Measurements from ENCODE around the gene INSR. TPM values are rescaled to one million over a fixed set of nuclear protein-coding genes. Genes with fewer than 3 reads are reported as not detected.

INSR gene
- total RNA-seq, 1 experiment from 2014 or later = 35.9 TPM

GRCh38 chr19:7214324-7215089, 79.7 kb downstream of the INSR start (continued):
- TF ChIP-seq E2F4 (CRISPR knock-in tag; IDR thresholded peaks at IDR 0.05; ENCODE audit: borderline replicate concordance, low read depth) = no peak

GRCh38 chr19:7213628-7214323, 80.4 kb downstream of the INSR start:
- H3K27me3 Mint-ChIP-seq (ENCODE audit: low read depth) = no peaks in the 10 kb centered on the region
- ChIA-PET CTCF (no interaction called here), POLR2A (no interaction called here)
- H3K4me3 Mint-ChIP-seq = peak overlapping the region; percentile 49
- no peaks in the 10 kb centered on the region for H3K36me3 Mint-ChIP-seq
- peaks cover 48% of the 10 kb centered on the region for H3K4me1 Mint-ChIP-seq
- H3K27ac Mint-ChIP-seq = peak overlapping the region; percentile 92
- ATAC-seq (no peak), DNase-seq (ENCODE audit: low spot score) (no peak)
- H3K9me3 Mint-ChIP-seq = no peaks in the 10 kb centered on the region
- TF ChIP-seq ERG (CRISPR knock-in tag; IDR thresholded peaks at IDR 0.05) = no peak
- no peak for TF ChIP-seq RELA (CRISPR knock-in tag; IDR thresholded peaks at IDR 0.05; ENCODE audit: borderline replicate concordance)
- TF ChIP-seq, protein P1, sequence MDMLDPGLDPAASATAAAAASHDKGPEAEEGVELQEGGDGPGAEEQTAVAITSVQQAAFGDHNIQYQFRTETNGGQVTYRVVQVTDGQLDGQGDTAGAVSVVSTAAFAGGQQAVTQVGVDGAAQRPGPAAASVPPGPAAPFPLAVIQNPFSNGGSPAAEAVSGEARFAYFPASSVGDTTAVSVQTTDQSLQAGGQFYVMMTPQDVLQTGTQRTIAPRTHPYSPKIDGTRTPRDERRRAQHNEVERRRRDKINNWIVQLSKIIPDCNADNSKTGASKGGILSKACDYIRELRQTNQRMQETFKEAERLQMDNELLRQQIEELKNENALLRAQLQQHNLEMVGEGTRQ (CRISPR knock-in tag; IDR thresholded peaks at IDR 0.05) = no peak
- TF ChIP-seq, protein P2, sequence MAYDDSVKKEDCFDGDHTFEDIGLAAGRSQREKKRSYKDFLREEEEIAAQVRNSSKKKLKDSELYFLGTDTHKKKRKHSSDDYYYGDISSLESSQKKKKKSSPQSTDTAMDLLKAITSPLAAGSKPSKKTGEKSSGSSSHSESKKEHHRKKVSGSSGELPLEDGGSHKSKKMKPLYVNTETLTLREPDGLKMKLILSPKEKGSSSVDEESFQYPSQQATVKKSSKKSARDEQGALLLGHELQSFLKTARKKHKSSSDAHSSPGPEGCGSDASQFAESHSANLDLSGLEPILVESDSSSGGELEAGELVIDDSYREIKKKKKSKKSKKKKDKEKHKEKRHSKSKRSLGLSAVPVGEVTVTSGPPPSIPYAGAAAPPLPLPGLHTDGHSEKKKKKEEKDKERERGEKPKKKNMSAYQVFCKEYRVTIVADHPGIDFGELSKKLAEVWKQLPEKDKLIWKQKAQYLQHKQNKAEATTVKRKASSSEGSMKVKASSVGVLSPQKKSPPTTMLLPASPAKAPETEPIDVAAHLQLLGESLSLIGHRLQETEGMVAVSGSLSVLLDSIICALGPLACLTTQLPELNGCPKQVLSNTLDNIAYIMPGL (CRISPR knock-in tag; IDR thresholded peaks at IDR 0.05) = no peak
- TF ChIP-seq ZNF263 (CRISPR knock-in tag; IDR thresholded peaks at IDR 0.05; ENCODE audit: low read depth) = no peak
- TF ChIP-seq SMAD4 (CRISPR knock-in tag; IDR thresholded peaks at IDR 0.05) = no peak
- TF ChIP-seq TCF7 (CRISPR knock-in tag; IDR thresholded peaks at IDR 0.05; ENCODE audit: low read depth) = no peak
- no peak for TF ChIP-seq HMGA2 (CRISPR knock-in tag; IDR thresholded peaks at IDR 0.05)
- TF ChIP-seq OVOL2 (CRISPR knock-in tag; IDR thresholded peaks at IDR 0.05; ENCODE audit: borderline replicate concordance) = no peak
- no peak for TF ChIP-seq ESRRA (CRISPR knock-in tag; IDR thresholded peaks at IDR 0.05; ENCODE audit: borderline replicate concordance)
- TF ChIP-seq, protein P3, sequence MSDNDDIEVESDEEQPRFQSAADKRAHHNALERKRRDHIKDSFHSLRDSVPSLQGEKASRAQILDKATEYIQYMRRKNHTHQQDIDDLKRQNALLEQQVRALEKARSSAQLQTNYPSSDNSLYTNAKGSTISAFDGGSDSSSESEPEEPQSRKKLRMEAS (CRISPR knock-in tag; IDR thresholded peaks at IDR 0.05) = no peak
- no peak for TF ChIP-seq IRF1 (CRISPR knock-in tag; IDR thresholded peaks at IDR 0.05)
- TF ChIP-seq ATF2 (CRISPR knock-in tag; IDR thresholded peaks at IDR 0.05; ENCODE audit: borderline replicate concordance, low read depth) = no peak
- no peak for TF ChIP-seq ATF1 (CRISPR knock-in tag; IDR thresholded peaks at IDR 0.05)
- TF ChIP-seq KAT7 (CRISPR knock-in tag; IDR thresholded peaks at IDR 0.05; ENCODE audit: borderline replicate concordance) = no peak
- TF ChIP-seq, protein P4, sequence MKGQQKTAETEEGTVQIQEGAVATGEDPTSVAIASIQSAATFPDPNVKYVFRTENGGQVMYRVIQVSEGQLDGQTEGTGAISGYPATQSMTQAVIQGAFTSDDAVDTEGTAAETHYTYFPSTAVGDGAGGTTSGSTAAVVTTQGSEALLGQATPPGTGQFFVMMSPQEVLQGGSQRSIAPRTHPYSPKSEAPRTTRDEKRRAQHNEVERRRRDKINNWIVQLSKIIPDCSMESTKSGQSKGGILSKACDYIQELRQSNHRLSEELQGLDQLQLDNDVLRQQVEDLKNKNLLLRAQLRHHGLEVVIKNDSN (CRISPR knock-in tag; IDR thresholded peaks at IDR 0.05) = no peak
- no peak for TF ChIP-seq GRHL2 (CRISPR knock-in tag; IDR thresholded peaks at IDR 0.05; ENCODE audit: insufficient replicate concordance, severe bottlenecking)
- TF ChIP-seq, protein P5, sequence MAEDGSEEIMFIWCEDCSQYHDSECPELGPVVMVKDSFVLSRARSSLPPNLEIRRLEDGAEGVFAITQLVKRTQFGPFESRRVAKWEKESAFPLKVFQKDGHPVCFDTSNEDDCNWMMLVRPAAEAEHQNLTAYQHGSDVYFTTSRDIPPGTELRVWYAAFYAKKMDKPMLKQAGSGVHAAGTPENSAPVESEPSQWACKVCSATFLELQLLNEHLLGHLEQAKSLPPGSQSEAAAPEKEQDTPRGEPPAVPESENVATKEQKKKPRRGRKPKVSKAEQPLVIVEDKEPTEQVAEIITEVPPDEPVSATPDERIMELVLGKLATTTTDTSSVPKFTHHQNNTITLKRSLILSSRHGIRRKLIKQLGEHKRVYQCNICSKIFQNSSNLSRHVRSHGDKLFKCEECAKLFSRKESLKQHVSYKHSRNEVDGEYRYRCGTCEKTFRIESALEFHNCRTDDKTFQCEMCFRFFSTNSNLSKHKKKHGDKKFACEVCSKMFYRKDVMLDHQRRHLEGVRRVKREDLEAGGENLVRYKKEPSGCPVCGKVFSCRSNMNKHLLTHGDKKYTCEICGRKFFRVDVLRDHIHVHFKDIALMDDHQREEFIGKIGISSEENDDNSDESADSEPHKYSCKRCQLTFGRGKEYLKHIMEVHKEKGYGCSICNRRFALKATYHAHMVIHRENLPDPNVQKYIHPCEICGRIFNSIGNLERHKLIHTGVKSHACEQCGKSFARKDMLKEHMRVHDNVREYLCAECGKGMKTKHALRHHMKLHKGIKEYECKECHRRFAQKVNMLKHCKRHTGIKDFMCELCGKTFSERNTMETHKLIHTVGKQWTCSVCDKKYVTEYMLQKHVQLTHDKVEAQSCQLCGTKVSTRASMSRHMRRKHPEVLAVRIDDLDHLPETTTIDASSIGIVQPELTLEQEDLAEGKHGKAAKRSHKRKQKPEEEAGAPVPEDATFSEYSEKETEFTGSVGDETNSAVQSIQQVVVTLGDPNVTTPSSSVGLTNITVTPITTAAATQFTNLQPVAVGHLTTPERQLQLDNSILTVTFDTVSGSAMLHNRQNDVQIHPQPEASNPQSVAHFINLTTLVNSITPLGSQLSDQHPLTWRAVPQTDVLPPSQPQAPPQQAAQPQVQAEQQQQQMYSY (CRISPR knock-in tag; IDR thresholded peaks at IDR 0.05) = no peak
- no peak for TF ChIP-seq ZBTB21 (CRISPR knock-in tag; IDR thresholded peaks at IDR 0.05; ENCODE audit: borderline replicate concordance)

Measured in WTC11 (cell line).